ENCODE measurements around the gene PRAMEF5.
"Not testable (repeated sequence)": the region's sequence is repeated elsewhere in the genome, so short reads cannot be mapped to it uniquely, and the experiment has no call there.

Gene PRAMEF5

GRCh38 chr1:13298699-13299098 is 44.7 kb downstream of the PRAMEF5 start:
- H3F3A ChIP-seq (ENCODE audit: insufficient read depth, low read length); H3K9me2 ChIP-seq (ENCODE audit: low read depth, low read length); H3K36me3 ChIP-seq (ENCODE audit: insufficient read depth, low read length); H3K4me1 ChIP-seq (ENCODE audit: insufficient read depth, low read length, severe bottlenecking); H3K9ac ChIP-seq (ENCODE audit: low read length); H3K9me3 ChIP-seq (ENCODE audit: low read length); H3K4me2 ChIP-seq (ENCODE audit: low read length); H3K27me3 ChIP-seq (ENCODE audit: insufficient read depth, low read length); H3K4me3 ChIP-seq (ENCODE audit: low read depth, low read length, poor library complexity, severe bottlenecking); H3K79me2 ChIP-seq (ENCODE audit: insufficient read depth, low read length); H3K27ac ChIP-seq (ENCODE audit: low read depth, low read length, poor library complexity, severe bottlenecking); H4K20me1 ChIP-seq (ENCODE audit: insufficient read depth, low read length); H2AFZ ChIP-seq (ENCODE audit: low read length): not testable (repeated sequence)

GRCh38 chr1:13302197-13302596 is 48.2 kb downstream of the PRAMEF5 start:
- H3K27me3 ChIP-seq (ENCODE audit: insufficient read depth, low read length); H3K9me2 ChIP-seq (ENCODE audit: low read depth, low read length); H3K36me3 ChIP-seq (ENCODE audit: insufficient read depth, low read length); H3K4me1 ChIP-seq (ENCODE audit: insufficient read depth, low read length, severe bottlenecking); H4K20me1 ChIP-seq (ENCODE audit: insufficient read depth, low read length); H3K4me2 ChIP-seq (ENCODE audit: low read length); H3F3A ChIP-seq (ENCODE audit: insufficient read depth, low read length); H3K4me3 ChIP-seq (ENCODE audit: low read depth, low read length, poor library complexity, severe bottlenecking); H2AFZ ChIP-seq (ENCODE audit: low read length); H3K9me3 ChIP-seq (ENCODE audit: low read length); H3K79me2 ChIP-seq (ENCODE audit: insufficient read depth, low read length); H3K27ac ChIP-seq (ENCODE audit: low read depth, low read length, poor library complexity, severe bottlenecking); H3K9ac ChIP-seq (ENCODE audit: low read length): not testable (repeated sequence)

DNA sequence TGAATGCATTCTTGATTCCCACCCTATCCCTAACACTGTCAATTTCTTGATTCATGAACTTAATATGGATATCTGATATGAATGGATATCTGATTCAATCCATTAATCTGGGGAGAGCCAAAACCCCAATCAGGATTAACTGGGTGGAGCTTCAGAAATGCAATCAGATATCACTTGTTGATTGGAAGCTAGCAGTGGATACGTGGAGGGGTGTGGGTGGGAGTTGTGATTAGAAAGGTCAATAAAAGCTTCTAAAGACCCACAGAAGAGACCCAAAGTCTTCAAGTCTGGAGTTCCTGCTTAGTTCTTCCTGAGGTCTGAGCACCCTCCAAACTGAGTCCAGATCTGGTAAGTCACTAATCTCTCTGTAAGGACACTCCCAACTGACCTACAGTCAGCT is 49.2 kb downstream of the PRAMEF5 start, which contains the start of gene PRAMEF33:
PRAMEF33 (plus strand) TSS at position 301 of the 400 bp plus-strand sequence. CDS start 2,416 bp downstream, outside the sequence.
- H3K9ac ChIP-seq (ENCODE audit: low read length); H3F3A ChIP-seq (ENCODE audit: insufficient read depth, low read length): not testable (repeated sequence)

More for the DNA sequence above, 49.2 kb downstream of the PRAMEF5 start, which contains the start of gene PRAMEF33:
- H3K79me2 ChIP-seq (ENCODE audit: insufficient read depth, low read length); H3K4me2 ChIP-seq (ENCODE audit: low read length); H3K9me2 ChIP-seq (ENCODE audit: low read depth, low read length); H3K27ac ChIP-seq (ENCODE audit: low read depth, low read length, poor library complexity, severe bottlenecking); H3K9me3 ChIP-seq (ENCODE audit: low read length); H2AFZ ChIP-seq (ENCODE audit: low read length); H3K4me1 ChIP-seq (ENCODE audit: insufficient read depth, low read length, severe bottlenecking); H3K4me3 ChIP-seq (ENCODE audit: low read depth, low read length, poor library complexity, severe bottlenecking); H3K27me3 ChIP-seq (ENCODE audit: insufficient read depth, low read length); H4K20me1 ChIP-seq (ENCODE audit: insufficient read depth, low read length); H3K36me3 ChIP-seq (ENCODE audit: insufficient read depth, low read length): not testable (repeated sequence)

All from OCI-LY1 (cell line).